ENCODE results near the gene SPOP. TPM values are rescaled to one million over a fixed set of nuclear protein-coding genes. Genes with fewer than 3 reads are reported as not detected.

Gene SPOP
- total RNA-seq, 1 experiment from 2014 or later, result 53.4 TPM

DNA sequence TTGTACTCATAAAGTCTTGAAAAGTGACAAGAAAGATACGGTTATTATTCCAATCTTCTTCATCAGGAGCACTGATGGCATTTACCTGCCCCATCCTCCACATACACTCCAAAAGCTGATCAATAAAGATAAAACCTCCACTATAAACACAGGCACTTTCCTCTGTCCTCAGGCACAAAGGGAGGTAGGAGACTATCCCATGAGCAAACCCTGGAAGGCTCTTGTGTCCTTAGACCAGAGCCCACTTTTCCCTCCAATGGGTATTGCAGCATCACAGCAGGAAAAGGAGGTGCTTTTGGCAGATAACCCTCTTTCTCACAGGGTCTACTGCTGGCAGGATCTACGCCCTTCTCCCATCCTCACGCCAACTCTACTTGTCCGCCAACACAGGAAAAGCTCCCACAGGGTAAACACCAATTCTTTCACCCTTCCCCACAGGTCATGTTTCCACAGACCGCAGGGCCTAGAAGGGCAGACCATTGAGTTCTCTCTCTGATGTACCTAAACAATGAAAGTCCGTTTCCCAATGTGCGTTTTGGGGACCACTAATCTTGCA is 73.5 kb downstream of the SPOP start:
- DNase-seq (ENCODE audit: low spot score), result no peak
- H3K9me3 ChIP-seq (ENCODE audit: low read depth, low read length, poor library complexity, severe bottlenecking), result no peaks in the 10 kb centered on the region
- H3K4me1 ChIP-seq (ENCODE audit: insufficient read depth, low read length, poor library complexity, severe bottlenecking), result no peaks in the 10 kb centered on the region
- no peak overlapping the region for H3K4me3 ChIP-seq (ENCODE audit: low read depth, low read length, poor library complexity, severe bottlenecking)
- TF ChIP-seq EZH2 (IDR thresholded peaks at IDR 0.05; ENCODE audit: borderline replicate concordance, low read depth, low read length, poor library complexity, severe bottlenecking), result no peak
- TF ChIP-seq, protein P1, sequence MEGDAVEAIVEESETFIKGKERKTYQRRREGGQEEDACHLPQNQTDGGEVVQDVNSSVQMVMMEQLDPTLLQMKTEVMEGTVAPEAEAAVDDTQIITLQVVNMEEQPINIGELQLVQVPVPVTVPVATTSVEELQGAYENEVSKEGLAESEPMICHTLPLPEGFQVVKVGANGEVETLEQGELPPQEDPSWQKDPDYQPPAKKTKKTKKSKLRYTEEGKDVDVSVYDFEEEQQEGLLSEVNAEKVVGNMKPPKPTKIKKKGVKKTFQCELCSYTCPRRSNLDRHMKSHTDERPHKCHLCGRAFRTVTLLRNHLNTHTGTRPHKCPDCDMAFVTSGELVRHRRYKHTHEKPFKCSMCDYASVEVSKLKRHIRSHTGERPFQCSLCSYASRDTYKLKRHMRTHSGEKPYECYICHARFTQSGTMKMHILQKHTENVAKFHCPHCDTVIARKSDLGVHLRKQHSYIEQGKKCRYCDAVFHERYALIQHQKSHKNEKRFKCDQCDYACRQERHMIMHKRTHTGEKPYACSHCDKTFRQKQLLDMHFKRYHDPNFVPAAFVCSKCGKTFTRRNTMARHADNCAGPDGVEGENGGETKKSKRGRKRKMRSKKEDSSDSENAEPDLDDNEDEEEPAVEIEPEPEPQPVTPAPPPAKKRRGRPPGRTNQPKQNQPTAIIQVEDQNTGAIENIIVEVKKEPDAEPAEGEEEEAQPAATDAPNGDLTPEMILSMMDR (conservative IDR thresholded peaks at IDR 0.05; ENCODE audit: low read depth, low read length), result no peak
- peaks cover 31% of the 10 kb centered on the region for H3K36me3 ChIP-seq (ENCODE audit: insufficient read depth, low read length, poor library complexity, severe bottlenecking)
- intact Hi-C loops (cut with micrococcal nuclease; ENCODE audit: unreplicated experiment), result no loop called here
- ChIA-PET POLR2A (ENCODE audit: low non-redundant PET) (no interaction called here), CTCF (no interaction called here)
- H3K27me3 ChIP-seq (replicated peaks; ENCODE audit: insufficient read depth, low read depth, low read length, poor library complexity), result no peaks in the 10 kb centered on the region
- no TSS peak for BruUV-seq (replicated peaks)
- no peak overlapping the region for H3K27ac ChIP-seq (ENCODE audit: low read depth, low read length, poor library complexity, severe bottlenecking)

DNA sequence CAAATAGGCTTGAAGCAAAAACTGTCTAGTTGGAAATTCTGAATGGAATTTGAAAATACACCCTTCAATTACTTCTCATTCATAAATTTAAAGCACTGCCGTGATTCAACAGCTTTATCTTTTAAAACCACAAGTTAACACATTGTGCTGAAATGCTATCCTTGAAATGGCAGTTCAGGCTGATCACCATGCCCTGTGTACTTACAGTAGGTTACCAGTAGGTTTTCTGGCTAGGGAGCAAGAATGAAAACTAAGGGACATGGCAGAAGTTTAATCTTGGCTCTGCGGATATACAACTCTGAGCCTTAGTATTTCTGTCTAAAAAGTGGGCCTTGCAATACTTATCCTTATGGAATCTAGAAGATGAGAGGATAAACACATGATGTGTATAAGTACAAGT is 74.2 kb downstream of the SPOP start:
- no peak for DNase-seq (ENCODE audit: low spot score)
- H3K27me3 ChIP-seq (replicated peaks; ENCODE audit: insufficient read depth, low read depth, low read length, poor library complexity), result no peaks in the 10 kb centered on the region
- CTCF ChIA-PET, result no interaction called here

DNA sequence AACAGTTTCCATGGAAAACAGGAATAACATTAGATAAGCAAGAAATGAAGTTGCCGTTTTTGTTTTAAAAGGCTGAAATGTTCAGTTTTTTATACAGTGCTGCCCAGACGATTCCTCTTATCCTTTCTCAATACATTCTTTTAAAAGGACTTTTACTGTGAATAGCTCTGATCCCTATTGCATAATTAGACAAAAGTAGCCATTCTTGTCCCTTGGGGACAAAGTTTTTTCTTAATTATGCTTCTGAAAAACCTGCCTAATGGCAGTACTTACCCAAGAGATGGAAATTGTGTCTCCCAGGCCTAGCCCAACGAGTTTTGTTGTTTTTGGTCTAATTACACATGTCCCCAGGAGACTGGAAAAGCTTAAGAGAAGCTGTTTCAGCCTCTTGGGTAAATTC is 74.7 kb downstream of the SPOP start:
- no TSS peak for BruUV-seq (replicated peaks)
- POLR2A ChIA-PET (ENCODE audit: low non-redundant PET), result no interaction called here
- TF ChIP-seq EZH2 (IDR thresholded peaks at IDR 0.05; ENCODE audit: borderline replicate concordance, low read depth, low read length, poor library complexity, severe bottlenecking), result no peak
- TF ChIP-seq, protein P1 (conservative IDR thresholded peaks at IDR 0.05; ENCODE audit: low read depth, low read length), result no peak
- Histone ChIP-seq H3K27ac (ENCODE audit: low read depth, low read length, poor library complexity, severe bottlenecking) (no peak overlapping the region), H3K4me1 (ENCODE audit: insufficient read depth, low read length, poor library complexity, severe bottlenecking) (no peaks in the 10 kb centered on the region), H3K27me3 (replicated peaks; ENCODE audit: insufficient read depth, low read depth, low read length, poor library complexity) (no peaks in the 10 kb centered on the region), H3K4me3 (ENCODE audit: low read depth, low read length, poor library complexity, severe bottlenecking) (no peak overlapping the region), H3K9me3 (ENCODE audit: low read depth, low read length, poor library complexity, severe bottlenecking) (no peaks in the 10 kb centered on the region), H3K36me3 (ENCODE audit: insufficient read depth, low read length, poor library complexity, severe bottlenecking) (peaks cover 32% of the 10 kb centered on the region)
- intact Hi-C loops (cut with micrococcal nuclease; ENCODE audit: unreplicated experiment), result no loop called here
- no peak for DNase-seq (ENCODE audit: low spot score)
- CTCF ChIA-PET, result no interaction called here

More for the DNA sequence above, 74.2 kb downstream of the SPOP start:
- BruUV-seq (replicated peaks), result no TSS peak
- TF ChIP-seq, protein P1 (conservative IDR thresholded peaks at IDR 0.05; ENCODE audit: low read depth, low read length), result no peak
- TF ChIP-seq EZH2 (IDR thresholded peaks at IDR 0.05; ENCODE audit: borderline replicate concordance, low read depth, low read length, poor library complexity, severe bottlenecking), result no peak
- Histone ChIP-seq H3K4me1 (ENCODE audit: insufficient read depth, low read length, poor library complexity, severe bottlenecking) (no peaks in the 10 kb centered on the region), H3K36me3 (ENCODE audit: insufficient read depth, low read length, poor library complexity, severe bottlenecking) (peaks cover 32% of the 10 kb centered on the region), H3K4me3 (ENCODE audit: low read depth, low read length, poor library complexity, severe bottlenecking) (no peak overlapping the region), H3K27ac (ENCODE audit: low read depth, low read length, poor library complexity, severe bottlenecking) (no peak overlapping the region), H3K9me3 (ENCODE audit: low read depth, low read length, poor library complexity, severe bottlenecking) (no peaks in the 10 kb centered on the region)
- intact Hi-C loops (cut with micrococcal nuclease; ENCODE audit: unreplicated experiment), result no loop called here
- POLR2A ChIA-PET (ENCODE audit: low non-redundant PET), result no interaction called here

Measured in A673 (cell line).